ENCODE data around the gene SIRPG.

The SIRPG gene

GRCh38 chr20:1588533-1589460 lies 68.8 kb downstream of the SIRPG start:
- no peak for DNase-seq

- DNase-seq, result no peak
These were observed 69.6 kb downstream of the SIRPG start for GRCh38 chr20:1587781-1588532.

- no peak for DNase-seq
These were observed 78.1 kb downstream of the SIRPG start for GRCh38 chr20:1579488-1579887.

Data from effector CD8-positive, alpha-beta T cell (primary cell).